GM18873 (cell line): ENCODE measurements around the gene DCUN1D3.

Source experiments
- ATAC-seq: cut with Tn5 transposase; IDR thresholded peaks from one replicate; pipeline ENCODE4 v1.9.1; 2021; ENCODE audit warnings: mild to moderate bottlenecking, moderate library complexity, moderate number of reproducible peaks; ENCODE audit not compliant: unreplicated experiment, low FRiP score

DCUN1D3 gene

DNA sequence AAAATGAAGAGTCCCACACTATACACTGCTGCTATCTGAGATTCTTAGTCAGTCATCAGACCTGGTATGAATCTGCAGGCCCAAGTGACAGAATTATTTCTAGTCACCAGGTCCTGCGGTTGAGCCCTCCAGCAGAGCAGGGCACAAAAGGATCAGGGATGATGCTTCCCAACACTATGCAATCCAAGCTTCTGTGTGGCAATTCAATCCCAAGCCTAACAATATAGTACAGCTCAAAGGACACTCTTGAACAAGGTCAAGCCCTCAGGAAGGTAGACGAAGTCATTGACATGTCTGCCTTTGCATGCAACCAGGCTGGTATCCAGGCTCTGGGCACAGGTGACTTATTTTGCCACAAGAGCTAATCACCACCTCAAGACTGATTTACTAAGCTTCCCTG lies 5.8 kb downstream of the DCUN1D3 start:
- no peak for ATAC-seq

DNA sequence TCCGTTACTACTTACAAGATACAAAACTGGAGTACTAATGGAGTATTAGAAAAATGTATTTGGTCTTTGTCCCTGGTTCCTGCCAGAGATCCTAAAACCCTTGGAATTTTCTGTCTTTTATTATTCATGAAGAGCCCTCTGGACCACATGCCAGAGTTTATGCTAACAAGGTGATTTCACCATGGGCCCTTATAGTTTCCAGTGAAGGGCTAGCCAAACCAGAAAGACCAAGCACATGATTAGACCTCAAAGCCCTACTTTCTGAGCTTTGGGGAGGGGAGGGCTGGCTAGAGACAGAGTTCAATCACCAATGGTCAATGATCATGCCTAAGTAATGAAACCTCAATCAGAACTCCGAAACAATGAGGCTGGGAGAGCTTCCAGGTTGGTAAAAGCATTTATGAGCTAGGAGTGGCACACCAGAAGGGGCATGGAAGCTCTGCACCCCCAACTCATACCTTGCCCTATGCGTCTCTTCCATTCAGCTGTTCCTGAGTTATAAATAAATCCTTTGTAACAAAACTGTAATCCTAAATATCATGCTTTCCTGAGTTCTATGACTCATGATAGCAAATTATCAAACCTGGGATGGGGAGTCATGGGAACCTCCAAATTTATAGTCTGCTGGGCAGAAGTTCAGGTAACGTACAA lies 10.4 kb downstream of the DCUN1D3 start:
- no peak for ATAC-seq

DNA sequence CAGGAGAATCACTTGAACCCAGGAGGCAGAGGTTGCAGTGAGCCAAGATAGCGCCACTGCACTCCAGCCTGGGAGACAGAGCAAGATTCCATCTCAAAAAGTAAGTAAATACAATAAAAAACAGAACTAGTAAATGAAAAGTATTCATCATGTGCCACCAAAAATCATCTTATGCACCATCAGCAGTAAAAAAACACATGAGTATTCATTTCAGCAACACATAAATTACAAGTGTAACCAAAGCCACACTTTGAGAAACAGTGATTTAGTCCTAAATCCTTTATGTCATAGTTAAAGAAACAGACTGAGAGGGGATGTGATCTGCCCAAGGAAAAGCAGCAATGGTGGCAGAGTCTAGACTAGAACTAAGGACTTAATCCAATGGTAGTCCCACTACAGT lies 13.0 kb downstream of the DCUN1D3 start:
- no peak for ATAC-seq

DNA sequence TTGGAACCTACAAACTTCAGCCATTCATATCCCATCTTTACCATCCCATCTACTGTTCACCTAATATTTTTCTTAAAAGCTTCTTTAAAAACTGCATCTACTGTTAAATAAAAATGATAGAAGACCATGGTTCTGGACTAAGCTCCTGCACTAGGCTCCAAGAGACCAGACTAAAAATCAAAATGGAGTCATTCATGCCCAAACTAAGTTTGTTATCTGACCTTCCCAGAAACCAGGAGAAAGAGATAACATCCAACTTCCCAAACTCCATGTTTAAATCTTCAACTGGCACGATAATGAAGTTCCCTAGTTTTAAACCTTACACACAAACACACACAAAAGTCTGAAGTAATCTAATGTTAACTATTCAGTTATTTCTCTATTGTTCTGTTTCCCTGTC lies 13.8 kb downstream of the DCUN1D3 start:
- ATAC-seq: no peak

DNA sequence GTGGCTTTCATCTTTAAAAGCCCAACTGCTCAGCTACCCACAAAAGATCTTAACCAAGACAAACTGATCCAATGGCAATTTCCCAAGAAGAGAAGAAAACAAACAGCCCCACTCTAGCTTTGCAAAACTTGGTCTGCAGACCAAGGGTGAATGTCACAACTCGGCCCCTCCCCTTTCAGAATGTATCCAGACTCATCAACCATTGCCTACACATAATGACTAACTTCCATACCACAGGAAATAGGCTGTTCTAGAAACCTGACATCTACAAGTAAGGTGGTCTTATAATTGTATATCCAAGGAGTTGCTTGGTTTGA lies 16.0 kb downstream of the DCUN1D3 start:
- ATAC-seq: no peak

DNA sequence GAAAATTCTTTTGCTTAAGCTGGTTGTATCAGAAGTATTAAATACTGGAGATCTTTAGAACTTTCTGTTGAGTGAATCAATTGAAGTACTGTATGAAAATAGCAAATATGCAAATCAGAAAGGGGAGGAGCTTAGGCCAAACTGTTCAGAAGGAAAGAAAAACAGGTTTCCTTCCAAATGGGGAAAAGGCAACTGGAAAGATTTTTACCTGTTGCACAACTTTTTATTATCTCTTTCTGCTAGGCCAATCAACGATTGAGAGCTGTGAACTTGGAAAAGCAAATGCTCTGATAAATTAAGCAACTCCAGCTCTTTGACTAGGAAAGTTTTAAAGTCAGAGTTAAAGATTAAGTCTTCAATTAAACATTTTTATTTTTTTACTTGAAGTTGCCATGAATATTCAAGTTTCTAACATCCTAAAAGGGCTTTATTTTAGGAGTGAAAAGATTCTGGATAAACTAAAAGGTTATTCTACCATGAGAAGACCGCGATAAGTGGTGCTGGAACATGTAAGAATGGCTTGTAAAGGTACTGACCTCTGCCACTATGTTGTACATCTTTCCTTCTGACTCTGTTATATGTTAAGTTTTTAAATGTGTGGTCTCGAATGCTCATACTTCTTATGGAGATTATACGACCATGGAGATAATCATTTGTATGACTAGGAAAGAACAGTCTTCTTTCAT lies 16.5 kb downstream of the DCUN1D3 start:
- no peak for ATAC-seq

DNA sequence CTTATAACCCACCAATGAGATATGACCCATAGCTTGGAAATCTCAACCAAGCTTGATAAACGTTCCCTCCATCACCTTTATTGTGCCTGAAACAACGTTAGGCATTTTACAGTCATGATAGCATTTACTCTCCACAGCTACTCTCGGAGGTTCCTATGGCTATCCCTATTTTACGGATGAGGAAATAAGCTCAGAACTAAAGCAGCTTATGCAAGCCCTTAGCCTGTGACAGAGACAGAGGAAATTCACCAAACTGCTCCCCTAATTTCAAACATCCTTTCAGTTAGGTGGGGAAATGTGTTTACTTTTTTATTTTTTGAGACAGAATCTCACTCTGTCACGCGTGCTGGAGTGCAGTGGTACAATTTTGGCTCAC lies 18.7 kb downstream of the DCUN1D3 start:
- no peak for ATAC-seq

DNA sequence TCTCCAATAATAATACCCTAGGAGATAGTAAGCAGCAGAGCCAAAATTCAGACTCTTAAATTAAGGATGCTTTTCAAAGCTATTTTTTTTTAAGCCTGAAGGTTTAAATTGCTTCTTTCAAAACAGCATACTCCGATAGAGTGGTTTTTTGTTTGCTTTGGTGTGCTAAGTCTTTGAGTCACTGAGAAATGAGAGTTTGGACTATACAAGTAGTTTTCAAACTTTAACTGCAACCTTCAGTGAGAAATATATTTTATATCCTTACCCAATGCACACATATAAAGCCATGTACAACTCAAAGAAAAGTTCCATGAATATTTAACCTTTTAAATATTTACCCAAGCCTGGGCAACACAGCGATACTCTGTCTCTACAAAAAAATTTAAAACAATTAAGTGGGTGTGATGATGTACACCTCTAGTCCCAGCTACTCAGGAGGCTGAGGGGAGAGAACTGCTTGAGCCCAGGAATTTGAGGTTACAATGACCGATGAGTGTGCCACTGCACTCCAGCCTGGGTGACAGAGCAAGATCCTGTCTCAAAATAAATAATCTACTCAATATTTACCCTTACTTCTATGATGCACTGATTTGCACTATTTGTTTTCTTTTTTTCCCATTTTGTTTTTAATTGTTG lies 19.2 kb downstream of the DCUN1D3 start:
- ATAC-seq: no peak

DNA sequence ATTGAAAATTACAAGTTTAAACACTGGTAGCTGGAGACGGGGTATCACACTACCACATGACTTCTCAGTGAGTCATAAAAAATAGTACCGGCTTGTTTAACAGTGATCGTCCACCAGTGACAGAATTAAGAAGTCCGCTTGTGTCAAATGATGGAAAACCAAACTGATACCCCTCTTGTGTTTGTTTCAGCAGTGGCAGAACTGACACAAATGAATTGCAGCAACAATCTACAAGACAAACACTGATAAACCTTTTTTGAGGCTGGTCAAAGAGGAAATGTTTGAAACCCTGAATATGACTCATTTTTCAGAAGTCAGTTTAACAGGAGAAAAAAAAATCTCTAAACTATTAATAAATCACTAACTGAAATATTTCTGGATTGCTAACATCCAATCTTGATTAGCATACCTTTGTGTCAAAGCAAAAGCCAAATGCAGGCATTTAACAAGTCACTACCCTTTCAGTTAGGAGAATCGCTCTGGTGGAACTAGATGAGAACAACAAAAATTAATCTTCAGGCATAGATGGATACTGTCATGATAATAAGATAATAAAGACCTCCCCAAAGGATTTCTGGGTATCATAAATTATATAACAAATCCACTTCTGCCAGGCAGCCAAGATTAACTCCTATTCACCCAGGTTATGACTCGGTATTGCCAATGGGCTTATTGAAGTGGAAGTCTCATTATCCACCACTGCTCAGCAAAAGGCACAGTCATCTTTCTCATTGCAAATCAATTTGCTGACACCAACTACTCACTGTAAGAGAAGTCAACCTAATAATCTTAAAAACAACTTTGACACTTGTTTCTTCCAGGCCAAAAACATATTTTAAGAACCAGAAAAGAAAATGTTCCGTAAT lies 20.8 kb downstream of the DCUN1D3 start:
- ATAC-seq: no peak

DNA sequence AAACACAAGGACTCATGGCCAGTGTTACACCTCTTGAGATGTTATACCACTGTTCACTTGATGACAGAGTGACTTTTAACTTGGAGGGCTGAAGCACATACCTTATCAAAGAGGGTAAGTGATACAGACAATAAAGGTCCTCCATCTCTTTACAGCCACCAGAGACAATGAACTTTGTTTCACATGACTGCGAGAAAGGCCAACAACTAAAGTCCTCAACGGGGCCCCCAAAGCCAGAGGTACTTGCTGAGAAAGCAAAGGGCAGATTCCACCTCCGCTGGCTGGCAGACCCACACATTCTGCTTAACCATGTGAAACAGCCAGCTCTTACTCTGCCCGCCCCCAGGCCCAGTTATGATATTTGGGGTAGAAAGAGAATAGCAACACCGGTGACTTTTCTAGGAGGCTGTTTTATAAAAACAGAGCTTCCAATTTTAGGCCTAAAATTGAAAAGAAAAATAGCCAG lies 21.4 kb downstream of the DCUN1D3 start:
- ATAC-seq: no peak

DNA sequence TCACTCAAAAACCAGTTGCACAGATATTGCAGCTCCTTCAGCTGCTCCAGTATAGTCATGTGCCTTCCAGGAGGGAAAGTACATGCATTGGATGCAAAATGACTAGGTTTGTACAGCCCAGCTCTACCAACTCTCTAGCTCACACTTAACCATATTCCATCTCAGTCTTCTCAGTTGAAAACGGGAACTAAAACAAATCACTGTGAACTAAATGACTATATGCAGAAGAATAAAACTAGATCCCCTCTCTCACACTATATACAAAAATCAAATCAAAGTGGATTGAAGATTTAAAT lies 24.9 kb downstream of the DCUN1D3 start:
- ATAC-seq: no peak

DNA sequence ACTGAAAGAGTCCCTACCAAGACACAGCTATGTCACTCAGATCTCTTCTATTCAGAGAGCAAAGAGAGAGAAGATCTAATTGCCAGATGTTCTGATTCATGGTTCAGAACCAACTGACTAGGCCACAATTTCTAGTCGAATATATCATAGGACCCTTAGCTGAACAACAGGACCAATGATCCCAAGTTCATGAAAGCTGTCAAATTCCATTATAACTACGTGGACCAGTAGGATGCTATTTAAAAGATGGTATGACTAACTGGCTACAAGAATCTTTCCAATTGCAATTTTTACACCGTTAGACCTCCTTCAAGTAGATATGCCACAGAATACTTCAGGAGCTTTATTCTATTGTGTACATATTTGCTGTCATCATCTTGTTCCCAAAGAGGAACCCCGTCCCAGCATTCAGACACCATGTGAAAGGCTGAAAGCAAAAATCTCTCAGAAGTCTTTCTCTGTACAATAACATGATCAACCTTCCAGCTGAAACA lies 26.0 kb downstream of the DCUN1D3 start:
- no peak for ATAC-seq

DNA sequence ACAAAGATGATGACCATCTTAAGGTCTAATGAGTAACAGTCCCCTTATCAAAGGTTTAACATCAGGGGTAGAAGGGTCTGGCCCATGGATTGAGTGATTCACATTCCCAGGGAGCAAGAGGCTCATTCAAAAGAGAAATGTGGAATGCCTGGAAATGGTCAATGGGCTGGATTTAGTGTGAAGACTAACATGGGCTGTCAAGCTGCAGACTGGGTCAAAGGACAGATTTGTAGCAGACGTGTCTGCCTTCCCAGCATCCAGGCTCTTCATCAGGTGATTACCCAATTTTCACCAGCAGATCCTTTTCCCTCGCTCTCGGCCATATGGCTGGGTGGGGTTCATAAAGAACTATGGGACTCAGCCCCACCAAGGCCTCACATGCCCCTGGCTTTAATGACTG lies 26.8 kb downstream of the DCUN1D3 start:
- no peak for ATAC-seq

DNA sequence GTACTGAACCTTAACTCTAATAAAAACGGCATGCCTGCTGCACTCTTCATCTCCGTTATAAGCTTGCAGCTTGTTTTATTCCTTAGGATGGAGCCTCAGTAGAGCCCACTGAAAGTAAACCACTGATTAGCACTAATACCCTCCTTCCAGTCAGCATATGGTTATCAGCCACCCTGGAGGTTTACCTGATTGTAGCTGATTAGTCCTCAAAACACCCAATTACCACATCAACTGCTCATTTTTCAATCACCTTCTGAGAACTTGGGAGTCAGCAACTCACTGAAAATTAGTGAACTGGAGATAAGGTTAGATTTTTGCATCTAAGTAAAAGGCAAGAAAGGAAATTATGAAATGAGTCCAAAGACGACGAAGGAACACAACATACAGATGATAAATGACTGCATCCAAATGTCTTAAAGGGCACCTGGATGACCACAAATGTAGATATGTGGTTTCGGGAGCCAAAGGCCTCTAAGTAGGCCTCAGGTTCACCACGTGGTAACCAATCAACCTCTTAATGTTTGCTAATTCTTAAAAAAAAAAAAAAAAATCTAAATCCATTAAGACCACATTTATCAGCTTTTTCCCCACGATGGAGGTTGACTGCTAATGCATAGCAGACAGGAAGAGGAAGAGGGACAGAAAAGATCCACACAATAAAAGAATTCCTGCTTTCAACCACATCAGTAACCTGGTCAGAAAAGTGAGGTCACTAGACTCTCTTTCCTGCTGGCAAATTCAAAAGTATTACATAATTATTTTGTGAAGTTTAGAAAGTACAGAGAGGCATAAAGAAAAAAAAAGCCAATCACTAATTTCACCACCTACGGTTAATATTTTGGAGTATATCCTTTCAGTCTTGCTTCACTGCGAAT lies 28.0 kb downstream of the DCUN1D3 start:
- ATAC-seq: no peak

DNA sequence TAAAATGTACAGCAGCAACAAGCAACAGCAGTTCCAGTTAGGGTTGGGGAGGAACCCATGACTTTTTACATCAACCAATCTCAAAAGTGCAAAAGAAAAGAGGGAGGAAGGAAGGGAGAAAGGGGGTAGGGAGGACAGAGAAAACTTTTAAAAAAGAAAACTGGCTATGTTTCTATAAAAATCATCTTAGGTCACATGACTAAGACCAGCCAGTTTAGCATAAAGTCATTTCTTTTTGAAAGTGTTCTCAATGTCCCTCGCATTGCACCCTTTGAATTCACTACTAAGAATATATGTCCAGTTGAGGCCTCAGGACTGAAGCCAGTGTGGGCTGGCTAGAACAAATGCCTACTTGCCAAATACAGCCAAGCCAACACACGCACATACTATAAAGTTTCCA lies 28.9 kb downstream of the DCUN1D3 start:
- no peak for ATAC-seq

DNA sequence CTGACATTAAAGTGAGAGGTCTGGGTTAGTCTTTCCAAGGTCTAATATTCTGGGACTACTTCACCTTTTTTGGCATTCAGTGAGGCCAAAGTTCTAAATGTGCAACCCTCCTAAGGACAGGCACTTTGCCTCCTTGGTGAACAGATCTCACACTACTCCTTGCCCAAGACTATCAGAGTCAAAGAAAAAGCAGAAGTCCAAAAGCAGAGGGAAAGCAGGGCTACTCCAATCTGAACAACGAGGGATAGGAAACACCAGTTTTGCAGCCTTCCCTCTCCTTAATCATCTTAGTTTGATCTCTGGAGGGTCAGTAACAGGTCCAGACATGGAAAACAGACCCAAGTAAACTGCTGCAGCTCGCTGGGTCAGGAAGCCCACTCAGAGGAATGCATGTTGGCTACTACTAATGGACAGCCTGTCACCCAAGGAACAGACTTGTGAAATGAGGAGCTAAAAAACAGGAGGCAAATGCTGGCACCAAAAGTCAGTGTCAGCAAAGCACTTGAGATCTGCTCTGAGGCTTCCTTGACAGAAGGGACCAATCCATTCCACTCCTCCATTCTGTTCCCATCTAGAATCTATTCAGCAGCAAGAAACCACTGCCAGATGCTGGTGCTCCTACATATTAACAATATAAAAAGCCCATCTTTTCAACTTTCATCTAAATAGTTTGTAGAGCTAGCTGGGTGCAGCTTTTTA lies 29.9 kb downstream of the DCUN1D3 start:
- no peak for ATAC-seq

DNA sequence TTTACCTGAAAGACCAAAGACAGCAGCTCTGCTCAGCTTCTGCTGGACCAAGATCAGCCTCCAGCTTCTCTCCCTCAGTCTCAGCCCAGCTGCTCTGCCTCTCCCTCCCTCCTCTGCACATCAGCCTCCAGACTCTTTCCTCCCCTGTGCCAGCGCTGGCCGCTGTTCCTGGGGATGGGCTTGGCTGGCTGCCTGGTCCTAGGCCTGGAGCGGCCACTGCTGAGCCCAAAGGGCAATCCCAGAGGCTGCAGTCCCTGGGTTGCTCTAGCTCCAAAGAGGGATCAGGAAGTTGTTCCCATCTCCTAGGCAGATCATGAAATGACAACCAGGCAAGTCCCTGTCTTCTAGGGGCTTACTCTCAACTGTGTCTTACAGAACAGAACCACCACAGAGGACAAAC lies 31.3 kb downstream of the DCUN1D3 start:
- no peak for ATAC-seq

DNA sequence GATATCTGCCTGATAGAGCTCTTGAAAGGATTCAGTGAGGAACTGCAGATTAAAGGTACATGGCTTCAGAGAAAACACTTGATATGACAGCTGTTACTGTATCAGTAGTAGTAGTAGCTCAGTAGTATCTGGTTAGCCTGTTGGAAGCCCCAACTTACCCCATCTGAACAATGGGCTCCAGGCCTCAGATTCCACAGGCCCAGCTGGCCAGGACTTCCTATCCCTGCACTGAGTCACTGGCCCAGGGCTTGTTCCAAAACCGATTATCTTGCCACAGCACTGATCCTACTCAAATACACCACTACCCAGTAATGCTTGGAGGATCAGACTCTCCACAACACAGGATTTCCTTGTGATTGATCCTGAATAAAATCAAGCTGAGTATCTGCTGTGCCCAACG lies 32.6 kb downstream of the DCUN1D3 start:
- ATAC-seq: no peak

DNA sequence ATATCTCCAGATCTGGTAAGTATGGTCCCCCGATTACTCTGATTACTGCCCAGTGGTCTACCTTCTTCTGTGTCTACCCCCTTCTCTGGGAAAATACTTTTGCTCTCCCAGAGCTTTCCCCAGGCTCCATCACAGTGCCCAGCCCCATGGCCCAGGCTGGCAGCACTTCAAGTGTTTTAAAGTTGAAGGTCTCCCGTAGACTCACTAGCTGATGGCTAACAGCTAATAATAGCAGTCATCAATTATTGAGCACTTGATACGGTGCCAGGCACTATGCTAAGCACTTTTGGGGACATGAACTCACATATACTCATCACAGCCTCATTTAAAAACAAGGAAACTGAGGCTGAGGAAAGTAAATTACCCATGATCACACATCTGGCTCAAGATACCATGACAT lies 33.4 kb downstream of the DCUN1D3 start:
- ATAC-seq: no peak
